Immature natural killer cell (primary cell): ENCODE results near the gene DCUN1D2. TPM values are rescaled to one million over a fixed set of nuclear protein-coding genes. Genes with fewer than 3 reads are reported as not detected.
"Not testable (repeated sequence)": the region's sequence is repeated elsewhere in the genome, so short reads cannot be mapped to it uniquely, and the experiment has no call there.

Experiments used
- DNase-seq, 3 donors: peaks; one replicate each; pipeline ENCODE4 v3.0.0; 2022; ENCODE audit warnings: mixed read lengths in 1 of 3
- H3K27ac Mint-ChIP-seq, 6 donors: one replicate each; pipeline ENCODE4 v1.8.0; 2020; ENCODE audit warnings: mixed read lengths in 6 of 6, mild to moderate bottlenecking in 5 of 6, inconsistent platforms in 4 of 6, moderate library complexity in 3 of 6
- H3K27me3 Mint-ChIP-seq, 3 donors: one replicate each; pipeline ENCODE4 v1.8.0; 2020 to 2021; ENCODE audit warnings: low read depth in 3 of 3, mild to moderate bottlenecking in 3 of 3, mixed read lengths in 3 of 3, moderate library complexity in 3 of 3, inconsistent platforms in 1 of 3
- H3K36me3 Mint-ChIP-seq, 3 donors: one replicate each; pipeline ENCODE4 v1.8.0; 2020; ENCODE audit warnings: mixed read lengths in 3 of 3, inconsistent platforms in 2 of 3, mild to moderate bottlenecking in 2 of 3
- H3K4me1 Mint-ChIP-seq, 2 donors: one replicate each; pipeline ENCODE4 v1.8.0; 2020; ENCODE audit warnings: inconsistent platforms in 2 of 2, mild to moderate bottlenecking in 2 of 2, mixed read lengths in 2 of 2, moderate library complexity in 1 of 2
- H3K4me3 Mint-ChIP-seq, 5 donors: one replicate each; pipeline ENCODE4 v1.8.0; 2020; ENCODE audit warnings: mild to moderate bottlenecking in 5 of 5, mixed read lengths in 5 of 5, inconsistent platforms in 3 of 5, moderate library complexity in 3 of 5
- H3K9me3 Mint-ChIP-seq, 6 donors: one replicate each; pipeline ENCODE4 v1.8.0; 2020; ENCODE audit warnings: mild to moderate bottlenecking in 6 of 6, mixed read lengths in 6 of 6, inconsistent platforms in 4 of 6, moderate library complexity in 3 of 6
- polyA plus RNA-seq, 3 donors: library from polyadenylated mRNA; unstranded; fragments of 300-500 nt; fragmentation: Illumina TruSeq; gene quantifications; one replicate each; pipeline ENCODE4 v1.2.3, GENCODE V29; 2021

The DCUN1D2 gene
- polyA plus RNA-seq, 3 donors from 2014 or later = 7.4 to 23.0 (median 7.6) TPM

DNA sequence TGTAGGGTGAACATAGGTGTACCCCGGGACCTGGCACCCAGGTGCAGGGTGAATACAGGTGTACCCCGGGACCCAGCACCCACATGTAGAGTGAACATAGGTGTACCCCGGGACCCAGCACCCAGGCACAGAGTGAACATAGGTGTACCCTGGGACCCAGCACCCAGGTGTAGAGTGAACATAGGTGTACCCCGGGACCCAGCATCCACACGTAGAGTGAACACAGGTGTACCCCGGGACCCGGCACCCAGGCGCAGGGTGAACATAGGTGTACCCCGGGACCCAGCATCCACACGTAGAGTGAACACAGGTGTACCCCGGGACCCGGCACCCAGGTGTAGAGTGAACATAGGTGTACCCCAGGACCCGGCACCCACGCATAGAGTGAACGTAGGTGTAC is 54.6 kb downstream of the DCUN1D2 start:
- not testable (repeated sequence) for DNase-seq

DNA sequence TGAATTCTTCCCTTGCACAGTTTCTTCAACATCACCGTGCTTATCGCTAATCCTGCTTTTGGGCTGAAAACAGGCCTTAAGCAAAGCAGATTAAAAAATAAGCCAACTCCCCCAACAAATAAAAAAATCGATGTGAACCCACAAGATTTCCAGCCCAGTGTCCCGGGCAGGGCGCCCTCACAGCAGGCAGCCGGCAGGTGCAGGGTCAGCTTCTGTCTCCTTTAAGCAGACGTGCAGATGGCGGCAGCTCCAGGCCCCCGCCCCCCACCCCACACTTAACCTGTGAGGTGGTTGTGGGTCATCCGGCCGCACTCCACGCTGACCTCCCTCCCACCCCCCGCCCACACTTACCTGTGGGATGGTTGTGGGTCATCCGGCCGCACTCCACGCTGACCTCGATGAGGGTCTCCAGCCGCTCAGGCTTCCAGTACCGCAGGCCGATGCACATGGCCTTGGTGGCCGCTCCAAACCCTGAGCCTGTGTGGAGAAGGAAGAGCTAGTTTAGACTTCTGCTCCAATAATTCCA is 57.1 kb downstream of the DCUN1D2 start:
- H3K9me3 Mint-ChIP-seq = no peaks in the 10 kb centered on the region
- no peak for DNase-seq
- H3K36me3 Mint-ChIP-seq = no peaks in the 10 kb centered on the region
- H3K4me3 Mint-ChIP-seq = no peak overlapping the region
- H3K27ac Mint-ChIP-seq = no peak overlapping the region
- no peaks in the 10 kb centered on the region for H3K4me1 Mint-ChIP-seq
- peaks cover 0 to 2% (median 2%) of the 10 kb centered on the region in 3 donors for H3K27me3 Mint-ChIP-seq

More for the DNA sequence above, 54.6 kb downstream of the DCUN1D2 start:
- not testable (repeated sequence) for H3K4me3 Mint-ChIP-seq, H3K9me3 Mint-ChIP-seq, H3K36me3 Mint-ChIP-seq, H3K27ac Mint-ChIP-seq, H3K27me3 Mint-ChIP-seq, H3K4me1 Mint-ChIP-seq

DNA sequence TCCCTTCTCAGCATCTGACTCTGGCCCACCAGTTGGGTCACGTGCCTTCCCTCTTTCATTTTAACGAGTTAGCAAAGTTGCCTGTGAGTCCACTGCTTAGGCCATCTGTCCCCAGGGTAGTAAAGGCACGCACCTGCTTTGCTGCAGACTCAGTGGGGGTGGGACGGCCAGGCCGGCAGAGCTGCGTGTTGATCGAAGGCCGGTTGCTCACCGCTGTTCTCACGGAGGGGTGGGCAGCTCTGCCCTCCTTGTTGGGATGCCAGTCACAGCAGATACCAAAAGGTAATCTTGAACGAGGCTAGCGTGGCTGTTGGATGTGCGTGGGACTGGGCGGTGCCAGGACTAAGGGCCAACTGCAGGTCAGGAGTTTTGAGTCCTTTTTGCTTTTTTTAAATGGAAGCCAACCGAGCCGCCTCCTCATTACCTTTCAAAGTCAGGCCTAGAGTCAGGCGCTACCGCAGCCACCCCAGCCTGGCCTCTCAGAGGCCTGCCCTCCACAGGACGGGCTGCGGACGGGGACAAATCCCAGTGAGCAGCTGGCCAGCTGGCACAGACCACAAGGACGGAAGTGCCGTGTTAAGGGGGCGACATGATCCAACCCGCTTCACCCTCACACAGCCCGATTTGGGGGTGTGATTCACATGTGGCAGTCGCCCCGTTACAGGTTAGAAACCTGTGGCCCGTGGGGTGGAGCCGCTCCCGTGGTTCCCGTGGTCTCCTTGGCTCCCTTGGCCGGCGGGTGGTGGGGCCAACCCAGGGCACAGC is 57.8 kb downstream of the DCUN1D2 start:
- no peaks in the 10 kb centered on the region for H3K36me3 Mint-ChIP-seq
- DNase-seq = no peak

DNA sequence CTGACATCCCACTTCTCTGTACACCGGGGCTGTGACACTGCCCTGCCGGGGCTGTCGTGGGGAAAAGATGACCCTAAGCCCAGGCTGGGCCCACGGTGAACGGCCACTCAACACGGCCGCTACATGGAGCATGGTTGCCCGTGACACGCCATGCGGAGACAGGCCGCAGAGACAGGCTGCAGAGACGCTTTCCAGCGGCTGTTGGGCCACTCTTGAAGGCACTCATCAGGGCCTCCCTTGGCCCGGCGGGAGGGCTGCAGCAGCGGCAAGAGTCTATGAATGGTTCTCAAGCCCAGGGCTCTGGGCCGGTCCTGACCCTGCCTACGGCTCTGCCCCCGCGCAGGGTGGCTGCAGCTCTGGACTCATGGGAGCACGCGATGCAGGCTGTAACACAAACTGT is 59.3 kb downstream of the DCUN1D2 start:
- DNase-seq = no peak
- Mint-ChIP-seq H3K36me3 (no peaks in the 10 kb centered on the region), H3K9me3 (no peaks in the 10 kb centered on the region), H3K4me1 (no peaks in the 10 kb centered on the region), H3K27me3 (peaks cover 2% of the 10 kb centered on the region in 3 donors), H3K27ac (no peak overlapping the region), H3K4me3 (no peak overlapping the region)

More for the DNA sequence above, 57.8 kb downstream of the DCUN1D2 start:
- Mint-ChIP-seq H3K4me3 (no peak overlapping the region), H3K4me1 (no peaks in the 10 kb centered on the region), H3K27me3 (peaks cover 0 to 2% (median 2%) of the 10 kb centered on the region in 3 donors), H3K9me3 (no peaks in the 10 kb centered on the region), H3K27ac (no peak overlapping the region)

DNA sequence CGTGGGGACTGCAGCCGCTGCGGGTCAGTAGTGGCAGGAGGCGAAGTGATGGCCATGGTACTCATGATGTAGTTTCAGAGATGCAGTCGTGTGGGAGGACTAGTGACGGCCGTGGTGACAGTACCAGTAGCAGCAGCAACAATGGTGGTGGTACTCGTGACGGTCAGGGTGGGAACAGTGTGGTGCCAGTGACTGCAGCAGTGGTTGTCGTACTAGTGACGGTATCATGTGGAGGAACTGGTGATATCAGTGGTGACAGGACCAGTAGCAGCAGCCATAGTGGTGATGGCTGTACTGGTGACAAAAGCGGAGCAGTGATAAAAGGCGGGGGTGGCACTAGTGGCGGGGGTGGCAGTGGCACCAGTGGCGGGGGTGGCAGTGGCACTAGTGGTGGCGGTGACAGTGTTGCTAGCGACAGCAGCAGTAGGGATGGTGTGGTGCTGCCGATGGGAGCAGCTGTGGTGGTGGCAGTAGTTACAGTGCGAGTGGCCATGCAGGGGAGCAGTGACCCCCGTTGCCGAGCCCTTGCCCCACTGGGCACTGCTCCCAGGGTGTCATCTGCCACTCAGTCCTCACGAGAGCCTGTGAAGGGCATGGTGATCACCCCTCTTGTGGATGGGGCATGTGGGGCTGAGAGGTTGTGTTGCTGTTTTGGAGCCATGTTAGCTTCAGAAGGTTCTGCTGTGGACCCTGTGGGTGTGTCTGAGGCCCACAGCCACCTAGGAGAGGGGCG is 60.0 kb downstream of the DCUN1D2 start:
- Mint-ChIP-seq H3K27me3 (peaks cover 2% of the 10 kb centered on the region in 3 donors), H3K9me3 (no peaks in the 10 kb centered on the region), H3K4me3 (no peak overlapping the region), H3K36me3 (no peaks in the 10 kb centered on the region), H3K4me1 (no peaks in the 10 kb centered on the region), H3K27ac (no peak overlapping the region)
- DNase-seq = no peak

DNA sequence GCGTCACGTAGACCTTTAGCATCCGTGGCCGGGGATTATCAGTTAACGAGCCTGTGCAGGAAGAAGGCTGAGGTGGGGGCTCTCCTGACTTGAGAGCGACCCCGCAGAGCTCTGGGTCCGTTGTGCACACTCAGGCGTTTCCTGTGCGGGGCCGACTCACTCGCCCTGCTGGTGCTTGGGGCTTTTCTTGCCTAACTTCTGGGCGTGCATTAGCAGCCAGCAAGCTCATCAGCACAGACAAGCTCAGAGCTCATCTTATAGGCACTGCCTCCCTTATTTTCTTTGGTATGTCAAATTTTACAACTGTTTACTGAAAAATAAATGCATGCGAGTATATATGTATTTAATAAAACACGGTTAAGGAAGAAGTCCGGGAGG is 60.9 kb downstream of the DCUN1D2 start:
- no peaks in the 10 kb centered on the region for H3K9me3 Mint-ChIP-seq
- no peak for DNase-seq
- no peak overlapping the region for H3K27ac Mint-ChIP-seq
- no peaks in the 10 kb centered on the region for H3K4me1 Mint-ChIP-seq
- H3K36me3 Mint-ChIP-seq = no peaks in the 10 kb centered on the region
- no peak overlapping the region for H3K4me3 Mint-ChIP-seq
- peaks cover 2% of the 10 kb centered on the region in 3 donors for H3K27me3 Mint-ChIP-seq

DNA sequence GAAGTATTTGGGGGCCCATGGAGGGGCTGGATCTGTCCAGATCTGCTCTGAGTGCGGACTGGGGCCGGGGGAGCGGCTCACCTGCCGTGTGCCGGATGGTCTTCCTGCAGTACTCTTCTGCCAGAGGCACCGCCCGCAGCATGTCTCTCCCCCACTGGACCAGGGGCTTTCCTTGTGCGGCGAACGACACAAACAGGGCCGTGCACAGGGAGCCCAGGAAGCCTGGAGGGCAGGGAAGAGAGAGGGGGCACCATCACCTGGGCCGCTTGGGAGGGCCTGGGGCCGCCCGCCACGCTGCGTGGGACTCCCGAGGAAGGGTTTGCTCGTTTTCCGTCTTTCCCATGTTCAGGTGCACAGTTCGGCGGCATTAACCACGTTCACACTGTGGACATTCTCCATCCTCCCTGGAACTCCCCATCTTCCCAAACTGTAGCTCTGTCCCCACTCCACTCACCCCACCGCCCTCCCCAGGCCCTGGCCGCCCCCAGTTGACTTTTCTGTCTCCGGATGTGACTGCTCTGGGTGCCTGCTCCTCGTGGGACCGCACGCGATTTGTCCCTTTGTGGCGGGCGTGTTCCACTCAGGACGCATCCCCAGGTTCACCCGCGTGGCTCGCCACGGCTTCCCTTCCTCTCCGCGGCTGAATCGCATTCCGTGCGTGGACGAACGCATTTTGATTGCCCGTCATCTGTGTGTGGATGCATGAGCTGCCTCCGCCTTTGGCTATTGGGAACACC is 61.5 kb downstream of the DCUN1D2 start:
- Mint-ChIP-seq H3K27ac (no peak overlapping the region), H3K27me3 (peaks cover 2% of the 10 kb centered on the region in 3 donors), H3K4me1 (no peaks in the 10 kb centered on the region), H3K36me3 (no peaks in the 10 kb centered on the region), H3K9me3 (no peaks in the 10 kb centered on the region), H3K4me3 (no peak overlapping the region)
- DNase-seq = no peak

DNA sequence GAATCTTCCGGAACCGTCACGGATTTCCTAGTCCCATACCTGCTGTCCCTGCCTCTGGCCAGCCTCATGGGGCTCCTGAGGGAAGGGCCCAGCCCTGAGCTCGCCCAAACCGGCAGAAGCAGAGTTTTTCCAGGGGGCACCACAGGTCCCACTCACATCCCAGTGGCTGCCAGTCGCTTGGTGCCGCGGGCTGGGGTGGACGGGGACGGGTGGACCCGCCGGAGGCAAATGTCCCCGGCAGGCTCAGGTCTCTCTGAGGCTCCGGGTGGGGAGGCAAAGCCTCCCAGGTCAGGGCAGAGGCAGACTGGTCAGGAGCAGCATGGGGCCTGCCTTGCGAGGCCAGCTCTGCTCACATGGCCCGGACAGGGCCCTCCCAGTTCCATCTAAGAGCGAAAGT is 62.0 kb downstream of the DCUN1D2 start:
- Mint-ChIP-seq H3K4me3 (no peak overlapping the region), H3K4me1 (no peaks in the 10 kb centered on the region), H3K27ac (no peak overlapping the region), H3K36me3 (no peaks in the 10 kb centered on the region), H3K27me3 (peaks cover 2% of the 10 kb centered on the region in 3 donors), H3K9me3 (no peaks in the 10 kb centered on the region)
- no peak for DNase-seq

DNA sequence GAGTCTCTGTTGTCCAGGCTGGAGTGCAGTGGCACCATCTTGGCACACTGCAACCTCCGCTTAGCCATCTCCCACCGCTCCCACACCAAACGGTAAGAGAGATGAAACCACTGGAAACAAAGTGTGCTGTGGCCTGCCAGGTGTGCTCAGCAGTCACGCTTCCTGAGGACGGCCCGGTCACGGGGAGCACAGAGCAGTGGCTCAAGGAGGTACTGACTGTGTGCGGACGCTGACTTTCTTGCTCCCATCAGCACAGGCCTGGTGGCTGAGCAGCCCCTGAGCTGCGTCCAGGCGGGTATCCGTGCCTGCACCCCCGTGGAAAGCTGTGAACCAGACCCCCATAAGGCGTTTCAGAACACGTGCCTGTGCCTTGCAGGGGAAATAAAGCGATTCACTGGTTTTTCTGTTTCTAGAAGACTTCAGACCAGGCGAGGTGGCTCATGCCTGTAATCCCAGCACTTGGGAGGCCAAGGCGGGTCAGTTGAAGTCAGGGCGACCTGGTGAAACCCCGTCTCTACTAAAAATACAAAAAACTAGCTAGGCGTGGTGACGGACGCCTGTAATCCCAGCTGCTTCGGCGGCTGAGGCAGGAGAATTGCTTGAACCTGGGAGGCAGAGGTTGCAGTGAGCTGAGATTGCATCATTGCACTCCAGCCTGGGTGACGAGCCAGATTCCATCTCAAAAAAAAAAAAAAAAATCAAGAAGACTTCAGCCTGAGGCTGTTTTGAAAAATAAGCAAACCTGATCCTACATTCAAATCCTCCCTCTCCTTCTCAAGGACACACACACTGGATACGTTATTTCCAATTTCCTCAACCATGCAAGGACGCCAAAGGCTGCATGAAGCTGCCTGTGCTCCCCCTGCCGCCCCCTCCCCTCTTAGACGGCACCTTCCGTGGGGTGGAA is 62.7 kb downstream of the DCUN1D2 start:
- Mint-ChIP-seq H3K27ac (no peak overlapping the region), H3K36me3 (no peaks in the 10 kb centered on the region), H3K4me1 (no peaks in the 10 kb centered on the region), H3K27me3 (peaks cover 2% of the 10 kb centered on the region in 3 donors), H3K4me3 (no peak overlapping the region), H3K9me3 (no peaks in the 10 kb centered on the region)
- DNase-seq = no peak

DNA sequence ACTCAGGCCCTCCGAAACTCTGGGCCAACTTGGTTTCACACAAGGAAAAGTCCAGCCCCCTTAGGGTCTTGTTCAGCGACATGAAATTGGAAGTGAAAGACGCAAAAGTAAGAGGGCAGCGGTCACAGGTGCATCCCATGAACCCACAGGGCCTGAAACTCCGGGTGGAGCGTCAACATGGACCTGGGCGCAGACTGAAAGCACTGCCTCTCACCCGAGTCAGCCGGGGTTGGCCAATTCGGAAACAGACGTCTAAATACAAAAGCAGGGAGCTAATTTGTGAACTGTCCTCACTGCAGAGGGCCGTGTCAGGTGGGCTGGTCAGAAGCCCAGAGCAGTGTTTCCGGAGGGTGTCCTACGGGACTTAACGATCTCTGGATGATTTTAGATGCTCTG is 63.9 kb downstream of the DCUN1D2 start:
- Mint-ChIP-seq H3K27ac (no peak overlapping the region), H3K4me3 (no peak overlapping the region), H3K36me3 (no peaks in the 10 kb centered on the region), H3K4me1 (no peaks in the 10 kb centered on the region), H3K27me3 (peaks cover 2% of the 10 kb centered on the region in 3 donors), H3K9me3 (no peaks in the 10 kb centered on the region)
- DNase-seq = no peak

DNA sequence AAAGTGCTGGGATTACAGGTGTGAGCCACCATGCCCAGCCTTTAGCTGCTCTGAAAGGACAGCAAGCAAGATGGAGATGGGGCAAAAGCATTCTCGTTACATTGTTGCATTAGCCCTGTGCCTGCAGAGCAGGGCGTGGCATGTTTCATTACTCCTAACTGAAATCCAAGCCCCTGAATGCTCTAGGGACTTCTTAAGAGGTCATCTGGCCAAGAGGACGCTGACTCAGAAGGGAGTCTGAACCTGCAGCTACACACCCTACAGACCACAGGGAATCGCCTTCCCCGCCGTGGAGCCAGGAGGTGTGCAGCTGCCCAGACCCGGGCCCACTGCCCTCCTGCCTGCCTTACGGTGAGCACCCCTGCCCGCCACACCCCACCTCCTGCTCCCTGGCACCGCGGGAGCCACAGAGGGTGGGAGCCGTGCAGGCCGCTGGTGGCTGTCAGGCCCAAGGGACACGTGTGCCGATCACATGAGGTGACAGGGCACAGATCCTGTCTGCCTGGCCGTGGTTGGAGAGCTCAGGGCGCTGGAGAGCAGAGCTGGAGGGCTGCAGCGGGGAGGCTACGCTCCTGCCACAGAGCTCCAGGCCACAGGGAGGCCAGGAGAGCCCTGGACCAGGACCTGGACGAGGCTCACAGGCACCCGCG is 64.4 kb downstream of the DCUN1D2 start:
- Mint-ChIP-seq H3K36me3 (no peaks in the 10 kb centered on the region), H3K4me1 (no peaks in the 10 kb centered on the region), H3K4me3 (no peak overlapping the region), H3K27me3 (peaks cover 2% of the 10 kb centered on the region in 3 donors), H3K9me3 (no peaks in the 10 kb centered on the region), H3K27ac (no peak overlapping the region)
- DNase-seq = no peak

DNA sequence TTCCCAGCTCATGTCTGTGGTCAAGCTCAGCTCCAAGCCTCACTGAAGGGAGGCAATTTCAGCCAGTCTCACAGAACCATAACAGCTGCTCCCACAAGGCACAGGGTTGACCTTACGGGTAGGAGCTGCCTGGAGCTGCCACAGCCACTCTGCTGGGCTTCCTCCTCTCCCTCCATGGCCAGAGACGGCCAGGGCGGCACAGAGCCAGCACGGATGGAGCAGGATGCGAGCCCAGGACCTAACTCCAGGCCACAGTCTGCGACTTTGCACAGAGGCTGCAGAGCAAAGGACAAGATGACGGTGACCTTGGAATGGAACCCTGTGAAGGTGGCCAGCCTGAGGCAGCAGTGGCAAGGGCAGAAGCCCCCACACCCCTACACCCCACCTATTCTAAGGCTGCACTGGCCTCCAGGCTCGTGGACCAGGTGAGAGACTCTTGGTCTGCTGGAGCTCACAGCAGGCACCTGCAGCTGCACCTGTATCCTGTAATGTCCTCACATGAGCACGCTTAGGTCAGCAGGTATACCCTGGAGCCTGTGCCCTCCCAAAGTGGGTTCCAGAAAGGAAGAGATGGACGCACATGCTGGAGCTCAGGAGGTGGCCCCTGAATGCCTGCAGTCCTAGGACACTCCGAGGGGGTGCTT is 66.9 kb downstream of the DCUN1D2 start:
- no peak for DNase-seq
- H3K36me3 Mint-ChIP-seq = peaks cover 0 to 5% (median 0%) of the 10 kb centered on the region in 3 donors
- H3K4me3 Mint-ChIP-seq = no peak overlapping the region
- no peak overlapping the region for H3K27ac Mint-ChIP-seq
- H3K9me3 Mint-ChIP-seq = no peaks in the 10 kb centered on the region
- H3K4me1 Mint-ChIP-seq = no peaks in the 10 kb centered on the region
- peaks cover 0 to 2% (median 0%) of the 10 kb centered on the region in 3 donors for H3K27me3 Mint-ChIP-seq
